GM10248 (cell line): ENCODE results near the gene TMEM248.
"Not testable (repeated sequence)": the region's sequence is repeated elsewhere in the genome, so short reads cannot be mapped to it uniquely, and the experiment has no call there.

Experiments
- CTCF ChIA-PET: fragments of 300-600 bp; sonication (Branson Sonifier 250); formaldehyde crosslinking; extraction: SDS; loops from one replicate; lab custom pipeline; 2021; ENCODE audit warnings: antibody characterized with exemption; lab: Yijun Ruan, JAX
- POLR2A ChIA-PET: fragments of 350-650 bp; sonication (Branson Sonifier 250); formaldehyde crosslinking; extraction: SDS; loops from one replicate; lab custom pipeline; 2020; ENCODE audit warnings: antibody characterized with exemption; lab: Yijun Ruan, JAX
- DNase-seq: peaks from one replicate; pipeline ENCODE4 v3.0.0; 2012; ENCODE audit errors: extremely low spot score
- TF ChIP-seq, protein P1 (sequence below): IDR thresholded peaks from 2 replicates; pipeline ENCODE4 v1.5.1; 2012; ENCODE audit warnings: mild to moderate bottlenecking, low read depth; ENCODE audit errors: extremely low read depth, missing control alignments, control extremely low read depth

The TMEM248 gene

GRCh38 chr7:66970310-66970709, 49.3 kb downstream of the TMEM248 start:
- TF ChIP-seq, protein P1, sequence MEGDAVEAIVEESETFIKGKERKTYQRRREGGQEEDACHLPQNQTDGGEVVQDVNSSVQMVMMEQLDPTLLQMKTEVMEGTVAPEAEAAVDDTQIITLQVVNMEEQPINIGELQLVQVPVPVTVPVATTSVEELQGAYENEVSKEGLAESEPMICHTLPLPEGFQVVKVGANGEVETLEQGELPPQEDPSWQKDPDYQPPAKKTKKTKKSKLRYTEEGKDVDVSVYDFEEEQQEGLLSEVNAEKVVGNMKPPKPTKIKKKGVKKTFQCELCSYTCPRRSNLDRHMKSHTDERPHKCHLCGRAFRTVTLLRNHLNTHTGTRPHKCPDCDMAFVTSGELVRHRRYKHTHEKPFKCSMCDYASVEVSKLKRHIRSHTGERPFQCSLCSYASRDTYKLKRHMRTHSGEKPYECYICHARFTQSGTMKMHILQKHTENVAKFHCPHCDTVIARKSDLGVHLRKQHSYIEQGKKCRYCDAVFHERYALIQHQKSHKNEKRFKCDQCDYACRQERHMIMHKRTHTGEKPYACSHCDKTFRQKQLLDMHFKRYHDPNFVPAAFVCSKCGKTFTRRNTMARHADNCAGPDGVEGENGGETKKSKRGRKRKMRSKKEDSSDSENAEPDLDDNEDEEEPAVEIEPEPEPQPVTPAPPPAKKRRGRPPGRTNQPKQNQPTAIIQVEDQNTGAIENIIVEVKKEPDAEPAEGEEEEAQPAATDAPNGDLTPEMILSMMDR = no peak
- ChIA-PET POLR2A (no interaction called here), CTCF (no interaction called here)
- no peak for DNase-seq

DNA sequence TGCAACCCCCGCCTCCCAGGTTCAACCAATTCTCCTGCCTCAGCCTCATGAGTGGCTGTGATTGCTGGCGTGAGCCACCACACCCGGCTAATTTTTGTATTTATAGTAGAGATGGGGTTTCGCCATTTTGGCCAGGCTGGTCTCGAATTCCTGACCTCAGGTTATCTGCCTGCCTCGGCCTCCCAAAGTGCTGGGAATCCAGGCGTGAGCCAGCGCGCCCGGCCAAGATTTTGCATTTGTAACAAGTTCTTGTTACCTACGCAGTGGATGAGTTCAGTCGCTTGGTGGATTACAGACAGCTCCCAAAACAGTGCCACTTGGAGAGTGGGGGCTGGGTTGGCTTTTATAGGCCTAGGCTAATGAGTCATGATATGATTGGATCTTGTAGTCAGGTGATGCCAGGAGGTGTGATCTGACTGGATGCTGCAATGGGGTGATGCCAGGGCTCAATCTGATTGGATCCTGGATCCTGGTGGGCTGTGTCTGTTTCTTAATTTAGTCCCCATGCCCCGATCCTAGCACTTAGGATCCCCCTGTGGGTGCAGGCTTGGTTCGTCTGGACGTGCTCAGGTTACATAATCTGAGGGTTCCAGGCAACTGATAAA, 54.1 kb downstream of the TMEM248 start:
- no peak for DNase-seq
- POLR2A ChIA-PET = no interaction called here
- CTCF ChIA-PET = interaction anchor here (1.3 kb wide), 1 partner anchor 11 kb away, joined by 3 read pairs; no protein-coding TSS in a partner anchor
- TF ChIP-seq, protein P1 = no peak

- POLR2A ChIA-PET, CTCF ChIA-PET, DNase-seq: not testable (repeated sequence)
These were observed 57.3 kb downstream of the TMEM248 start for GRCh38 chr7:66978312-66978711.

DNA sequence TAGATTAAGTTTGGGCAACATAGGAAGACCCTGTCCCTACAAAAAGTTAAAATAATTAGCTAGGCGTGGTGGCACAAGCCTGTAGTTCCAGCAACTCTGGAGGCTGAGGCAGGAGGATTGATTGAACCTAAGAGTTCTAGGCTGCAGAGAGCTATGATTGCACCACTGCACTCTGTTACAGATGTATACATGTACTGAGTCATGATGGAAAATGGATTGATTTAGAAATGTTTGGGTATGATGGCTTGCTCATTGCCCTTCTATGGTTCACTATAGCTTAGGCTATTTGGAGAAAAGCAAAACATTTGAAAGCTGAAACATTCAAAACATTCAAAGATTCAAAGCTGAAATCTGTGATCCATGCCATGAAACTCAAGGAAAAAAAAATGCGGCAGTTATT, 58.0 kb downstream of the TMEM248 start:
- CTCF ChIA-PET, POLR2A ChIA-PET, DNase-seq: not testable (repeated sequence)

GRCh38 chr7:66980336-66980735, 59.3 kb downstream of the TMEM248 start:
- DNase-seq, POLR2A ChIA-PET, CTCF ChIA-PET: not testable (repeated sequence)

DNA sequence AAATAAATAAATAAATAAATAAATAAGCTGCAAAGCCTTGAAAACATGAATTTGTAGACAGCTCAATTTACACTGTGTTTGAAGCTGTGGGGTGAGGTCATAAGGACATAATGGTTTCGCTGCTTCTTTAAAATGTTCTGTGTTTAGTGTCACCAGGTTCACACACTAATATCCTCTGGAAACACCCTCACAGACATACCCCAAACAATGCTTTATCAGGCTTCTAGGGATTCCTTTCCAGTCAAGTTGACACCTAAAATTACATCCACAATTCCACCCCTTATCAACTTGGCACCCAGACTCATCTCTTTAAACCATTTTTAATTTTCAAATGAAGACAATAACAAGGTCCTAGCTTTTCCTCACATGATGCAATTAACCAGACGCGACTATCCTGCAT, 68.5 kb downstream of the TMEM248 start:
- DNase-seq, POLR2A ChIA-PET, CTCF ChIA-PET: not testable (repeated sequence)

GRCh38 chr7:66994051-66994450, 73.0 kb downstream of the TMEM248 start:
- CTCF ChIA-PET, DNase-seq: not testable (repeated sequence)
- POLR2A ChIA-PET = interaction anchor here (0.7 kb wide), 1 partner anchor 215 kb away, joined by 6 read pairs; no protein-coding TSS in a partner anchor

DNA sequence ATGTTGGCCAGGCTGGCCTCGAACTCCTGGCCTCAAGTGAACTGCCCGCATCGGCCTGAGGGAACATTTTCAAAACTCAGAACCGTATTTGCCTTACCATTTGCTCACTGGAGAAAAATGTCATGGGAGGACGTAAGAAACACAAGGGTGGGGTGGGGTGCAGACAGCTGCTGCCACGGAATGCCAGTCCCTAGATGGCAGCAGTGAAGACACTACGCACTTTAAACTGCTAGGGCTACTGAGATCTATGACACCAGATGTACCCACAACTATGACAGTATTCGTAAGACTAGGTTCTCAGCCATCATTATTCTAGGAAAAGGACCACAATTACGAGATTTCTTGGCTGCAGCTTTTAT, 73.6 kb downstream of the TMEM248 start:
- POLR2A ChIA-PET, DNase-seq, CTCF ChIA-PET: not testable (repeated sequence)

GRCh38 chr7:66995050-66995776, 74.2 kb downstream of the TMEM248 start, which contains the start of gene SBDS:
SBDS (minus strand) TSS chr7:66995586; CDS start chr7:66995417, 169 bp downstream.
- peak; percentile 79 for DNase-seq
- POLR2A ChIA-PET = interaction anchor here (0.9 to 1.1 kb wide), 3 partner anchors 136 to 400 kb away, joined by 3 read pairs; no protein-coding TSS in a partner anchor
- CTCF ChIA-PET = interaction anchor here (1.9 kb wide), 1 partner anchor 255 kb away, joined by 3 read pairs; the partner anchor contains the start of gene RABGEF1
- TF ChIP-seq, protein P1 = peak; percentile 6

More for the DNA sequence above, 73.6 kb downstream of the TMEM248 start:
- TF ChIP-seq, protein P1 = peak; percentile 18

GRCh38 chr7:66996444-66997191, 75.6 kb downstream of the TMEM248 start, which contains the start of gene TYW1:
TYW1 (plus strand) TSS chr7:66996833; CDS start chr7:66996979, 146 bp downstream.
- DNase-seq = peak; percentile 80
- ChIA-PET POLR2A (interaction anchor here (0.5 to 0.6 kb wide), 2 partner anchors 69 to 409 kb away, joined by 3 to 4 read pairs; no protein-coding TSS in a partner anchor), CTCF (interaction anchor here (0.8 to 1.9 kb wide), 2 partner anchors 9 to 257 kb away, joined by 3 read pairs; partner anchors contain the start of gene RABGEF1)
